Suprapubic skin (tissue), 4 donors: ENCODE measurements around the gene KCNK5. TPM values are rescaled to one million over a fixed set of nuclear protein-coding genes. Genes with fewer than 3 reads are reported as not detected.

ENCODE experiments used
- DNase-seq, 2 donors: peaks; one replicate each; pipeline ENCODE4 v3.0.0-alpha.2; 2019; ENCODE audit warnings: low spot score in 2 of 2
- H3K27ac ChIP-seq: fragments of 200-600 bp; sonication (generic); one replicate; pipeline ENCODE4 v1.5.1; 2019
- H3K27me3 ChIP-seq: fragments of 200-600 bp; sonication (generic); one replicate; pipeline ENCODE4 v1.5.1; 2019
- H3K36me3 ChIP-seq: fragments of 200-600 bp; sonication (generic); one replicate; pipeline ENCODE4 v1.5.1; 2019
- H3K4me1 ChIP-seq: fragments of 200-600 bp; sonication (generic); one replicate; pipeline ENCODE4 v1.5.1; 2019
- H3K4me3 ChIP-seq: fragments of 200-600 bp; sonication (generic); one replicate; pipeline ENCODE4 v1.5.1; 2019; ENCODE audit warnings: mild to moderate bottlenecking
- H3K9me3 ChIP-seq: fragments of 200-600 bp; sonication (generic); one replicate; pipeline ENCODE4 v1.5.1; 2019
- CTCF ChIP-seq, 2 donors: fragments of 200-600 bp in 1 of 2; fragments of 450-650 bp in 1 of 2; sonication (generic) in 1 of 2; IDR thresholded peaks; one replicate each; pipeline ENCODE4 v1.5.1; 2016 to 2019; ENCODE audit warnings: antibody characterized with exemption in 2 of 2, mild to moderate bottlenecking in 1 of 2, moderate library complexity in 1 of 2
- EP300 ChIP-seq: sonication (generic); formaldehyde crosslinking; IDR thresholded peaks from one replicate; pipeline ENCODE4 v1.6.1; 2017; ENCODE audit warnings: antibody characterized with exemption
- POLR2A ChIP-seq, 2 donors: fragments of 450-650 bp; IDR thresholded peaks; one replicate each; pipeline ENCODE4 v1.6.1; 2017; ENCODE audit warnings: antibody characterized with exemption in 2 of 2, mild to moderate bottlenecking in 2 of 2, moderate library complexity in 2 of 2
- POLR2AphosphoS5 ChIP-seq, 3 donors: sonication (generic); formaldehyde crosslinking; IDR thresholded peaks; one replicate each; pipeline ENCODE4 v1.6.1; 2017; ENCODE audit warnings: antibody characterized with exemption in 3 of 3
- WGBS: methylation state at CpG from one replicate; pipeline ENCODE4 v1.1.5; 2018; 5-methylcytosine and 5-hydroxymethylcytosine counted together
- total RNA-seq, 4 donors: library from RNA; depleted of rRNA; stranded (reverse); fragments of >200 nt; gene quantifications; one replicate each; pipeline ENCODE4 v1.1.0, GENCODE V29; 2016

KCNK5 gene
- total RNA-seq, 4 donors from 2014 or later = 18.6 to 43.9 (median 26.3) TPM

- H3K4me1 ChIP-seq = peaks cover 16% of the 10 kb centered on the region
- no peak for DNase-seq
- H3K27ac ChIP-seq = no peak overlapping the region
Observed at GRCh38 chr6:39213195-39213920, 15.9 kb downstream of the KCNK5 start.

GRCh38 chr6:39211183-39211582, 18.1 kb downstream of the KCNK5 start:
- H3K9me3 ChIP-seq = no peaks in the 10 kb centered on the region
- 68% methylated on average over 10 of the region's 10 CpGs for WGBS
- no peak overlapping the region for H3K4me3 ChIP-seq
- TF ChIP-seq CTCF (IDR thresholded peaks at IDR 0.05) (no peak), POLR2AphosphoS5 (IDR thresholded peaks at IDR 0.05) (no peak), EP300 (no peak), POLR2A (IDR thresholded peaks at IDR 0.05) (no peak)
- H3K27ac ChIP-seq = no peak overlapping the region
- H3K4me1 ChIP-seq = peaks cover 18% of the 10 kb centered on the region
- H3K27me3 ChIP-seq = no peaks in the 10 kb centered on the region
- H3K36me3 ChIP-seq = no peaks in the 10 kb centered on the region
- no peak for DNase-seq

More at GRCh38 chr6:39213195-39213920, 15.9 kb downstream of the KCNK5 start:
- WGBS = 78% methylated on average over 8 of the region's 8 CpGs
- Histone ChIP-seq H3K4me3 (no peak overlapping the region), H3K27me3 (no peaks in the 10 kb centered on the region), H3K9me3 (no peaks in the 10 kb centered on the region), H3K36me3 (no peaks in the 10 kb centered on the region)
- TF ChIP-seq POLR2A (IDR thresholded peaks at IDR 0.05) (no peak), CTCF (IDR thresholded peaks at IDR 0.05) (no peak), POLR2AphosphoS5 (IDR thresholded peaks at IDR 0.05) (no peak), EP300 (no peak)

GRCh38 chr6:39210450-39210849, 18.8 kb downstream of the KCNK5 start:
- TF ChIP-seq POLR2A (IDR thresholded peaks at IDR 0.05) = no peak
- TF ChIP-seq POLR2AphosphoS5 (IDR thresholded peaks at IDR 0.05) = no peak
- no peak for TF ChIP-seq CTCF (IDR thresholded peaks at IDR 0.05)
- no peak for TF ChIP-seq EP300
- Histone ChIP-seq H3K4me3 (no peak overlapping the region), H3K4me1 (peaks cover 18% of the 10 kb centered on the region), H3K27me3 (no peaks in the 10 kb centered on the region), H3K36me3 (no peaks in the 10 kb centered on the region), H3K27ac (no peak overlapping the region), H3K9me3 (no peaks in the 10 kb centered on the region)
- DNase-seq = no peak
- 86% methylated on average over 5 of the region's 5 CpGs for WGBS

- Histone ChIP-seq H3K27me3 (no peaks in the 10 kb centered on the region), H3K4me1 (peaks cover 20% of the 10 kb centered on the region), H3K4me3 (no peak overlapping the region), H3K9me3 (no peaks in the 10 kb centered on the region), H3K27ac (no peak overlapping the region), H3K36me3 (no peaks in the 10 kb centered on the region)
- TF ChIP-seq CTCF (IDR thresholded peaks at IDR 0.05) (no peak), POLR2A (IDR thresholded peaks at IDR 0.05) (no peak), POLR2AphosphoS5 (IDR thresholded peaks at IDR 0.05) (no peak)
- WGBS = 57% methylated on average over 6 of the region's 6 CpGs
- no peak for DNase-seq
Observed at GRCh38 chr6:39209911-39210310, 19.4 kb downstream of the KCNK5 start.

GRCh38 chr6:39209360-39209811, 19.9 kb downstream of the KCNK5 start:
- no peak for TF ChIP-seq POLR2A (IDR thresholded peaks at IDR 0.05)
- Histone ChIP-seq H3K9me3 (no peaks in the 10 kb centered on the region), H3K36me3 (no peaks in the 10 kb centered on the region), H3K4me1 (peaks cover 24% of the 10 kb centered on the region), H3K4me3 (no peak overlapping the region), H3K27ac (no peak overlapping the region), H3K27me3 (no peaks in the 10 kb centered on the region)
- no peak for DNase-seq
- 45% methylated on average over 6 of the region's 6 CpGs for WGBS
